Stimulated activated CD4-positive, alpha-beta T cell treated with anti-CD3 and anti-CD28 coated beads, Interleukin-15, amount 100 ng/mL, for 1 hour (primary cell): Measurements from ENCODE around the gene PPFIBP1.

ENCODE experiments used
- DNase-seq, 2 donors: peaks; one replicate each; pipeline ENCODE4 v3.0.0-alpha.2; 2020; ENCODE audit warnings: low read depth in 1 of 2, low spot score in 1 of 2

PPFIBP1 gene

GRCh38 chr12:27511723-27512045, 12.3 kb upstream of the PPFIBP1 start:
- no peak for DNase-seq

DNA sequence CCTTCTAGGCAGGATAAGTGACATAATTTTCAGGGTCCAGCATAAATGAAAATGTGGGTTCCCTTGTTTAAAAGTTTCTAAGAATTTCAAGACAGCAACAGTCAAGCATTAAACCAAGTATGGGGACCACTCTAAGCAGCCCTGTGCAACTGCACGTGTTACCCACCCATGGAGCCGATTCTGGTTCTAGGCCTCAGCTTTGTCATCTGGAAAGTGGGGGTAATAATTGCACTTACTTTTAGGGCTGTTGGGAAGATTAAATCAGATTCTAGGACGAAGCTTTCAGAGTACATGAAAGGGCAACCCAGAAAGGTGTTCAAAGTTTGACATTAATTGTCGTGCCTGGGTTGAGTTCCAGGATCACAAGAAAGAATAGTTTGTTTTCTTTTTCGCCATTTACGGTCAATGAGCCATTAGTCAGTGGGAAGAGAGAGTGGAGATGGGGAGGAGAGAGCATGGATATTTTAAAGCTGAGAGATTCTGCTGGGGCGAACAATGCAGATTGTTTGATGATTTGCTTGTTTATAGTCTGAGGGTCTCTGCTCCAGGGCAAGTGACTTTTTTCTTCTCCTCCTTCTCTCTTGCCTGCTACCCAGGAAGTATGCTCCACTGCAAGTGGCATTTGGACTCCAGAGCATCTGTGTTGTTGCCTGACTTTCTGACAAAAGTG, 10.7 kb upstream of the PPFIBP1 start:
- DNase-seq = no peak

DNA sequence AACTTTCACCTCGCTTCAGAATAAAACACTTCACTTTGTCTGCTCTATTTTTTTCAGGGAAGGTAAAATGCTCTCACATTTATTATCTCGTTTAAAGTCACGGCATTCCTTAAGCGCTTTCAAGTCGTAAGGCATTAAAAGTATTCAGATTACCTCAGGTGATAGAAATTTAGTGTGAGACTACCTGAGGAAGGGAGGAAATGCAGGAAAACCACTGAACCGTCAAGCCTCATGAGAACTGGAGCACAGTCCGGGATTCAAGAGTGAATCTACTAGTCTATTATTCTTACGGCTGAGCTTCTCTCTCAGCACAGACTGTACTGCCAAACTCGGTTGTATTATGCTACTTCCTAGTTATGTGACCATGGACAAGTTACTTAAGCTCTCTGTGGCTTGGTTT, 8.3 kb upstream of the PPFIBP1 start:
- no peak for DNase-seq

DNA sequence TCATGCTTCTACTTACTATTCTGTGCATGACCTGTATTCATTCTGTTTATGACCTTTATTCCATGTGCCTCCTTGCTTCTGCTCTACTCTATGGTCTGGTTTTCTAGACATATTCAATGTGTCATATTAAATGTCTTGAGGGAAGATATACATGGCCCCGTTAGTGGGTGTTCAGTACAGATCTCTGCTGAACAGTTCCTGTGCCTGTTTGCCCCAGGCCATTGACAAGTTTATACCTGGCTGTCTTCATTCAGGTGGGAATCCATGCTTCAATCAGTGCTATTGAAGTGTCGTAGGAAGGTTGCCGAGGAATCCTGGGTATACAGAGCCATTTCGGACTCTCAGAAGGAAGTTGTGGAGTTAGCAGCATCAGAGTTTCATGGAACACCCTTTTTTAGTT, 7.4 kb upstream of the PPFIBP1 start:
- DNase-seq = no peak

DNA sequence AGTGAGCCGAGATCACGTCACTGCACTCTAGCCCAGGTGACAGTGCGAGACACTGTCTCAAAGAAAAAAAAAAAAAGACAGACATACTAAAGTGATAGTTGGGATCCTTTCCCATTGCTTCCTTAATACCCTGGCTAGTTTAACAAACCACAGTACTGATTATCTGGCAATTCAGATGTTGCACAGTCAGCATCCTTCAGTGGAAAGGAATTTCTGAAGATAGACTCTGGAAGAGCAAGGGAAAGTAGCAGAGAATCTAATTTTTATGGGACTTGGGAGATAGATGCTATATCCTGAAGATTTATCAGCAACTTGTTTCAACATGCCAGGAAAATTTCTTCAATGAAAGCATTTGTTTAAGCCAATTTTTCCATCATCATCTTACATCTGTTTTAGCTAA, 6.5 kb upstream of the PPFIBP1 start:
- no peak for DNase-seq

DNA sequence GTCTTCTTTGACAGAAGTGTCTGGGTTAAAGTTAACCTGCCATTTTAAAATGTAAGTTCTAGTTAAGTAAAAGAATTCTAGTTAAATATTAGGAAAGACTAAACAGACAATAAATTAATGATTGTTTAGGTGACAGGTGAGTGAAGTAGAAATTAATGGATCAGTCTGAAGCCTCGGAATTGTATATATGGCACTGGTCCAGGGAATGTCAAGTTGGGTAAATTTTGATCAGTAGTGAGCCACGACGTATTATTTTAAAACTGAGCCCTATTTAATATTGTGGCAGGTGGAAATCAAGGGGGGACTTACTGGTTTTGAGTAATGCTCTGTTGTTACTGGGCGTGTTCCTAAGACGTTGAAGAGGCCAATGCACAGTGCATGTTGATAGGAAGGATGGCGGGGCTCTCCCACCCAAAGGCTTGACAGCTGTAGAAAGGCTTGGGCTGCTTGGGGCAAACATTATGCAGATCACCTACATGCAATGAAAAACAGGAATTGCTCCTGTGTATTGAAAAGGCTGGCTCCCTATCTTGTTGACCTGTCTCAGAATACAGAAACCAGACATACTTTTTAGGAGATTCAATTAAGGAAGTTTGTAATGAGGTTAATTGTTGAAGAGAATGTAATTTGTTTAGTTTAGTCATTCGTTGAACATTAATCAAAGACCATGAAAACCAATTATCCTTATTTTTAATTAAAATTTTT, 5.9 kb upstream of the PPFIBP1 start:
- no peak for DNase-seq

GRCh38 chr12:27521066-27521465, 2.9 kb upstream of the PPFIBP1 start:
- DNase-seq = no peak

DNA sequence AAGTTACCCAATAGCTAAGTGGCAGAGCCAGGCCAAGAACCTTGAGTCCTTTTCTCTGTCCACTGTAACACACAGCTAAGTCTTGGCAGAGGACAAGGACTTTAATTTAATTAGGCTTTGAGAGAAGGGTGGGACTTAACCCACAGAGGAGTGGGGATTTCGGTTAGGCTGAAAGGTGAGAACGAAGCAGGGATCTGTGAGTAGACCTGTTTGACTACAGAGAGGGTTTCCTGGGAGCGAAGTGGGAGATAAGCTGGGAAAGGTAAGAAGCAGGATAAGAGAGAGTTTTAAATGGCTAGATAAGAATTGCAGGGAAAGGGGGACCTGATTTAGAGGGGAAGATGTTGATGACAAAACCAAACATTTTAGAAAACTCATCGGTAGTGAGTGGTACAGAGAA, 2.0 kb upstream of the PPFIBP1 start:
- no peak for DNase-seq

- no peak for DNase-seq
These were observed 733 bp upstream of the PPFIBP1 start for GRCh38 chr12:27523305-27523641.

DNA sequence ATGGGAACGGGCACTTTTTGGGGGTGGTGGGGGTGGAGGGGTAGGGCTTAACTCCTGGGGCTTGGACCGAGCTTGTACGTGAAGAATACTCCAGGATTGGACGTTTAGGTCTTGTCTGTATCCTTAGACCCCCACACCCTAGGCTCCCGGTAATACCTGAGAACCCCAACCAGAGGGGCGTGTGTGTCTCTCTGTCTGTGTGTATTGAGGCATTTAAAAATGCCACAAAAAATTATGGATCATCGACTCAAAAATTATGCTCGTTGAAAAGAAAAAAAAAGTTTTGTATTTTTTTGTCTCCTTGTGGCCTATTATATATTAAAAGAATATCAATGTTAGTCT, 459 bp downstream of the PPFIBP1 start:
- DNase-seq = no peak

GRCh38 chr12:27524839-27525753, 1.1 kb downstream of the PPFIBP1 start:
- DNase-seq = no peak

DNA sequence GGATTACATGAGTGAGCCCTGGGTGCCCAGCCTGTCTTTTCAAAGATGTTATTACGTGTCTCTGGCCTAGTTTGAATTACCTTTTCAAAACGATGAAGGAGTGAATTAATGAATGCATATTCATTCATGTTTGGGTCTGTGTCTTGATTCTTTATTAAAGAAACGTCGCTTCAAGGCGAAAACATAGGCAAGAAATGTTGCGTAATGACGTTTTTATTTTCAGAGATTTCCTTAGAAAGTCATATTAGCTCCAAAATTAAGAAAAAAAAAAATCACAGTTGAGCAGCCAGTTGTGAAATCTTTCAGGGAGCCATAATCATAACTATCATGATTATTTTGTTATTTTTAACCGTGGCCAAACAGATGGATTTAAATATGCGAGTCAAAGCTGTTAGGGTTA, 3.5 kb downstream of the PPFIBP1 start:
- DNase-seq = no peak

DNA sequence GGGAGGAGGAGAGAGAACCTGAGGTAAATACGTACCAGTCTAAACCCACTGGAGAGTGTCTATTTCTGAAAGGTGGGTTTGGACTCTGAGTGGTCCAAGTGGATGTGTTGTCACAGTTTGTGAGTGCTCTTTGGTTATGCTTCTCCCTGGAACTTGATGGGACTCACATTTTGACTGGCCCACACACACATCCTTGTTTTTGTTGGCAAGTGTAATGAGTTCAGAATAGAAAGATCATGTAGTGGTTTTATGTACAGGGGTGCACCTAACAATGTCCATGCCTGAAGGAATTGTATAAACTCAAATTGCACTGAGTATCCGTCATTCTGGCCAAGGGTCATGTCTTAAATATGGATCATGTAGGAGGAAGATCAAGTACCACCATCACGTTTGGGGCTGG, 4.8 kb downstream of the PPFIBP1 start:
- DNase-seq = no peak

DNA sequence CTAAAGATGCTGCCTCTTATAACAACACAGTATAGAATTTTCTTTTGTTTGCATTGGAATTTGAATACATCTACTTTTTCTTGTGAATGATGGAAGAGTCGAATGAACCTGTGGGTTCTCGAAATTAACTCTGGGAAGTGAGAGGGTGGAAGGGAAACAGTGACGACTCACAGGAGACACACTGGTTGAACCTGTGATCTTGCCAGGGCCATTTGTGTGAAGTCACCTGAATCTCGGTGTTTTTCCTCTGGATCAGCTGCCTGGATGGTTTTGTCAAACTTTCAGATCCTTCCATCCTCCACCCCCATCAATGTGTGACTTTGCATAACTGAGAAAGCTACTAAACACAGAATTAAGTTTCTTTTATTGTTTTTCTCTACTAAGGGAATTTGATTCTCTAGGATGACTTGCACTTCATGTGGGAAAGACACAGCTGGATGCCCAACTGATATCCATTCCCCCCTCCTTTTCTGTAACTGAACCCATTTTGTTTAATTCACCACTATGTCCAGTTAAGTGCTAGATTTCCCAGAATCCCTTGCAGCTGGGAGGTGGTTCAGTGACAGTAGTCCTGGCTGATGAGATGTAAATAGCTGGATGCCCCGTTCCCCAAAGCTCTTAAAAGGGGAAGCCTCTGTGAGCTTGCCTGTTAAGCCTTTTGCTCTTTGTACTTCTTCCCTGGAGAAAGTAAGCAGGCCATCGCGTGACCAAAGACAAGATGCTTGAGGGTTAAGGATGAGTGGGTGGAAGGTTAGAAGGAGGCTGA, 6.3 kb downstream of the PPFIBP1 start:
- no peak for DNase-seq

GRCh38 chr12:27531896-27532295, 7.9 kb downstream of the PPFIBP1 start:
- DNase-seq = no peak

- DNase-seq = no peak
These were observed 10.2 kb downstream of the PPFIBP1 start for GRCh38 chr12:27534060-27534764.

DNA sequence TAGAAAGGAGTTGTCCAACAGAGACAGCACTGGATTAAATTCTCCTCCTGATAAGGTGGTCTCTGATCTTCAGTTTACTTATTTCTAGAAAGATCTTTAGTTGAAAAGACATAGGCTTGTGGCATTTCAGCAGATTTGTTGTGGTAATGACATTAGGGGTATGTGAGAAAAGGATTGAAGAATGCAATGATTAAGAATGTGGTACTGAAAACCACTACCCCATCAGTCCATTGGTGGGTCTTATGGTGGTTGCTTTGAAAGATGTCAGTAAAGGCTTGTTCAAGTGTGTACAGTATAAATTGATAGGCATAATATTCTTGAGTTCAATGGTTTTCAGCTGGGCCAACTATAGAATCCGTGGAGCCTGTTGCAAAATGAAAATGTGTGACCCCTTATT, 10.8 kb downstream of the PPFIBP1 start:
- DNase-seq = no peak

DNA sequence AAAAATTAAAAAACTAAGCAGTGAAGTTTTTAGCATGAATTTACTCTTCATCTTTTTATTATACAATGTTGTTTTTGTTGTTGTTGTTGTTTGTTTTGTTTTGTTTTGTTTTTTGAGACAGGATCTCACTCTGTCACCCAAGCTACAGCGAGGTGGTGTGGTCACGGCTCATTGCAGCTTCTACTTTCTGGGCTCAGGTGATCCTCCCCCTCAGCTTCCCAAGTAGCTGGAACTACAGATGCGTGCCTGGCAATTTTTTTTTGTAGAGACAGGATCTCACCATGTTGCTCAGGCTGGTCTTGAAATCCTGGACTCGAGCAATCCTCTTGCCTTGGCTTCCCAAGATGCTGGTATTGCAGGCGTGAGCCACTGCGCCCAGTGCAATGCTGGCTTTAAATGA, 11.3 kb downstream of the PPFIBP1 start:
- no peak for DNase-seq

- no peak for DNase-seq
These were observed 14.1 kb downstream of the PPFIBP1 start for GRCh38 chr12:27537855-27538675.

DNA sequence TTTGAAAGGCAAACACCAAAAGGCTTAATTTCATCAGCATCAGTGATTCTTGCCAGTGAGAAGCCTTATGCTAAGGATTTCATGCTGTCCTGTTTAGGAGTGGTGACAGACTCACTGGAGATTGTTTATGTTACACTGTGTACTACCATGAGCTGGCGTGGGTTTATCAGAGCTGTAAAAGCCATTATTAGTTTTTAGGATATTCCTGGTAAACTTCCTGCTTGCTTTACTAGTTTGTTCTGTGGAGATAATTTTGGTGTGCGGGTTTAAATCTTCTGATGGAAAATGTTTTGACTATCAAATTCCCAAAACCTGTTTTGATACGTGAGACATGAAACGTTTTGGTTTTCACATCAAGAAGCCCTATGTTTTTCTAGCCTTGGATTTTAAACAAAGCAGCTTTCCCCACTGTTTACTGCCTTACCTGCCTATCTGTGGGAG, 15.2 kb downstream of the PPFIBP1 start:
- DNase-seq = no peak
